Vagina (tissue), 2 donors: ENCODE data around the gene SH3BP5L. TPM values are rescaled to one million over a fixed set of nuclear protein-coding genes. Genes with fewer than 3 reads are reported as not detected.
A peak's percentile ranks its signal among the peaks of the same experiment; 100 is the strongest.

Experiments used
- DNase-seq, 2 donors: peaks; one replicate each; pipeline ENCODE4 v3.0.0-alpha.2; 2017; ENCODE audit errors: extremely low spot score in 2 of 2
- H3K27ac ChIP-seq: fragments of 200-600 bp; sonication (generic); one replicate; pipeline ENCODE4 v1.5.1; 2019
- H3K27me3 ChIP-seq: fragments of 200-600 bp; sonication (generic); one replicate; pipeline ENCODE4 v1.5.1; 2019
- H3K36me3 ChIP-seq, 2 donors: fragments of 200-600 bp; sonication (generic); one replicate each; pipeline ENCODE4 v1.5.1; 2017 to 2019
- H3K4me1 ChIP-seq: fragments of 200-600 bp; sonication (generic); one replicate; pipeline ENCODE4 v1.5.1; 2019
- H3K4me3 ChIP-seq, 2 donors: fragments of 200-600 bp; sonication (generic); 1 replicate in 1 of 2; 2 replicates in 1 of 2; pipeline ENCODE4 v1.5.1; 2016 to 2019
- H3K9me3 ChIP-seq: fragments of 200-600 bp; sonication (generic); one replicate; pipeline ENCODE4 v1.5.1; 2019
- POLR2A ChIP-seq, 2 donors: fragments of 450-650 bp; IDR thresholded peaks; one replicate each; pipeline ENCODE4 v1.6.1; 2017; ENCODE audit warnings: antibody characterized with exemption in 2 of 2, mild to moderate bottlenecking in 2 of 2, moderate library complexity in 2 of 2
- POLR2AphosphoS5 ChIP-seq, 2 donors: sonication (generic); formaldehyde crosslinking; IDR thresholded peaks; one replicate each; pipeline ENCODE4 v1.9.0; 2017; ENCODE audit warnings: antibody characterized with exemption in 2 of 2, mild to moderate bottlenecking in 2 of 2, low read depth in 1 of 2; ENCODE audit not compliant: insufficient read depth in 1 of 2
- intact Hi-C: fragments of 100-400 bp; cut with DNase I; formaldehyde crosslinking; loops from one replicate; pipeline ENCODE4 v1.15.1; 2023
- total RNA-seq: library from RNA; depleted of rRNA; stranded (reverse); fragments of >200 nt; gene quantifications from one replicate; pipeline ENCODE4 v1.2.3, GENCODE V29; 2016
- TF ChIP-seq, protein P1 (sequence below), 3 experiments: fragments of 450-650 bp in 2 of 3; fragments of 200-600 bp in 1 of 3; sonication (generic) in 1 of 3; IDR thresholded peaks; one replicate each; pipeline ENCODE4 v1.5.1; 2017 to 2019; ENCODE audit warnings: antibody characterized with exemption in 3 of 3, mild to moderate bottlenecking in 2 of 3, moderate library complexity in 2 of 3

The SH3BP5L gene
- total RNA-seq, 1 donor from 2014 or later: 18.7 TPM

- DNase-seq: no peak
- Histone ChIP-seq H3K4me3 (no peak overlapping the region), H3K27ac (no peak overlapping the region), H3K27me3 (no peaks in the 10 kb centered on the region), H3K4me1 (no peaks in the 10 kb centered on the region), H3K36me3 (peaks cover 0 to 42% of the 10 kb centered on the region in 2 donors), H3K9me3 (no peaks in the 10 kb centered on the region)
- TF ChIP-seq POLR2A (IDR thresholded peaks at IDR 0.05): no peak
- no peak for TF ChIP-seq POLR2AphosphoS5 (IDR thresholded peaks at IDR 0.05; ENCODE audit: insufficient read depth in 1 of 2, low read depth in 1 of 2)
- TF ChIP-seq, protein P1, sequence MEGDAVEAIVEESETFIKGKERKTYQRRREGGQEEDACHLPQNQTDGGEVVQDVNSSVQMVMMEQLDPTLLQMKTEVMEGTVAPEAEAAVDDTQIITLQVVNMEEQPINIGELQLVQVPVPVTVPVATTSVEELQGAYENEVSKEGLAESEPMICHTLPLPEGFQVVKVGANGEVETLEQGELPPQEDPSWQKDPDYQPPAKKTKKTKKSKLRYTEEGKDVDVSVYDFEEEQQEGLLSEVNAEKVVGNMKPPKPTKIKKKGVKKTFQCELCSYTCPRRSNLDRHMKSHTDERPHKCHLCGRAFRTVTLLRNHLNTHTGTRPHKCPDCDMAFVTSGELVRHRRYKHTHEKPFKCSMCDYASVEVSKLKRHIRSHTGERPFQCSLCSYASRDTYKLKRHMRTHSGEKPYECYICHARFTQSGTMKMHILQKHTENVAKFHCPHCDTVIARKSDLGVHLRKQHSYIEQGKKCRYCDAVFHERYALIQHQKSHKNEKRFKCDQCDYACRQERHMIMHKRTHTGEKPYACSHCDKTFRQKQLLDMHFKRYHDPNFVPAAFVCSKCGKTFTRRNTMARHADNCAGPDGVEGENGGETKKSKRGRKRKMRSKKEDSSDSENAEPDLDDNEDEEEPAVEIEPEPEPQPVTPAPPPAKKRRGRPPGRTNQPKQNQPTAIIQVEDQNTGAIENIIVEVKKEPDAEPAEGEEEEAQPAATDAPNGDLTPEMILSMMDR (IDR thresholded peaks at IDR 0.05): no peak
- intact Hi-C loops: no loop called here
Measured at GRCh38 chr1:248849152-248849551, 23.4 kb upstream of the SH3BP5L start.

DNA sequence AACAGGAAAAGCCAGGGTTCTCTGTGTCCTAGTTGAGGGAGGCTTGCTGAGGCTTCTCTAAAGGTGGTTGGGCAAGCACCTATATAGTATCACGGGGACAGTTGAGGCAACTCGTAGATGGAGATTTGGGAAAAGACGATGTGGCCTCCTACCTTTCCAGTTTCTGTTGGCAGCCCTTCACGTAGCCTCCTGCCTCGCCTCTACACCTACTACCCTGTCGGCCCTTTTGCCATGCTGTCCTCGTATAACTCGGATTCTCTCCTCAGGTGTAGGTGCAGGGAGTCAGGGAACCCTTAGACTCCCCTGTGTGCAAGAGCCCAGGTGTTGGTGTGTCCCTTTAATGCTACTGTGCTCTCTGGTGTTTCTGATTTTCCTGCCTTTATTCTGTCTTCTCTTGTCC is 22.9 kb upstream of the SH3BP5L start:
- TF ChIP-seq, protein P1 (IDR thresholded peaks at IDR 0.05): no peak
- TF ChIP-seq POLR2A (IDR thresholded peaks at IDR 0.05) (no peak), POLR2AphosphoS5 (IDR thresholded peaks at IDR 0.05; ENCODE audit: insufficient read depth in 1 of 2, low read depth in 1 of 2) (no peak)
- Histone ChIP-seq H3K9me3 (no peaks in the 10 kb centered on the region), H3K4me1 (no peaks in the 10 kb centered on the region), H3K4me3 (no peak overlapping the region), H3K36me3 (peaks cover 0 to 42% of the 10 kb centered on the region in 2 donors), H3K27ac (no peak overlapping the region), H3K27me3 (no peaks in the 10 kb centered on the region)
- DNase-seq: no peak
- intact Hi-C loops: no loop called here

- H3K27ac ChIP-seq: no peak overlapping the region
- intact Hi-C loops: no loop called here
- no peaks in the 10 kb centered on the region for H3K27me3 ChIP-seq
- no peaks in the 10 kb centered on the region for H3K9me3 ChIP-seq
- H3K4me3 ChIP-seq: no peak overlapping the region
- peaks cover 0 to 42% of the 10 kb centered on the region in 2 donors for H3K36me3 ChIP-seq
- DNase-seq: no peak
- peaks cover 4% of the 10 kb centered on the region for H3K4me1 ChIP-seq
- TF ChIP-seq, protein P1 (IDR thresholded peaks at IDR 0.05): no peak
- TF ChIP-seq POLR2A (IDR thresholded peaks at IDR 0.05) (no peak), POLR2AphosphoS5 (IDR thresholded peaks at IDR 0.05; ENCODE audit: insufficient read depth in 1 of 2, low read depth in 1 of 2) (no peak)
Measured at GRCh38 chr1:248847956-248848561, 22.3 kb upstream of the SH3BP5L start.

- TF ChIP-seq POLR2A (IDR thresholded peaks at IDR 0.05) (no peak), POLR2AphosphoS5 (IDR thresholded peaks at IDR 0.05; ENCODE audit: insufficient read depth in 1 of 2, low read depth in 1 of 2) (no peak)
- TF ChIP-seq, protein P1 (IDR thresholded peaks at IDR 0.05): no peak
- Histone ChIP-seq H3K4me1 (peaks cover 11% of the 10 kb centered on the region), H3K9me3 (no peaks in the 10 kb centered on the region), H3K27me3 (no peaks in the 10 kb centered on the region), H3K4me3 (no peak overlapping the region), H3K36me3 (peaks cover 0 to 42% of the 10 kb centered on the region in 2 donors), H3K27ac (no peak overlapping the region)
- intact Hi-C loops: no loop called here
- DNase-seq: no peak
Measured at GRCh38 chr1:248847181-248847955, 21.7 kb upstream of the SH3BP5L start.

DNA sequence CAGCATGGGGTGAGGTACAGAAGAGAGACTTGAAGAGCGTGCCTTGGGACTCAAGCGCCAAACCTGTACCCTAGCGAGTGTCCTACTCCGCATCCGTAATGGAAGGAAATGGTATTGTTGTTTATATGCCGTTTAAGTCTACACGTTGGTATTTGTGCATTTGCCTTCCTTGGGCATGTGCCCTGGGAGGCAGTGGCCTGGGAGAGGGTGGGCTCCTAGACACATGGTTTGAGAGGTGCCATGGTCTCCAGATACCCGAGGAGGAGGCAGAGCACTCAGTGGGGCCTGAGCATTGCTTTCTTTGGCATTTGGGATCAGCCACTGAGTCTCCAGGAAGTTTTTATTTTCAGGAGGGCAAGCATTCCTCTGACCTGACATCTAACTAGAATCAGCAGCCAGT is 18.8 kb upstream of the SH3BP5L start:
- no peaks in the 10 kb centered on the region for H3K9me3 ChIP-seq
- intact Hi-C loops: no loop called here
- H3K36me3 ChIP-seq: peaks cover 0 to 42% of the 10 kb centered on the region in 2 donors
- H3K27ac ChIP-seq: no peak overlapping the region
- no peaks in the 10 kb centered on the region for H3K27me3 ChIP-seq
- no peak overlapping the region for H3K4me3 ChIP-seq
- DNase-seq: peak in 1 of 2 donors; percentile 69
- peaks cover 35% of the 10 kb centered on the region for H3K4me1 ChIP-seq
- TF ChIP-seq, protein P1 (IDR thresholded peaks at IDR 0.05): no peak
- no peak for TF ChIP-seq POLR2A (IDR thresholded peaks at IDR 0.05)
- no peak for TF ChIP-seq POLR2AphosphoS5 (IDR thresholded peaks at IDR 0.05; ENCODE audit: insufficient read depth in 1 of 2, low read depth in 1 of 2)
